ENCODE results near the gene AFAP1L1. TPM values are rescaled to one million over a fixed set of nuclear protein-coding genes. Genes with fewer than 3 reads are reported as not detected.

Gene AFAP1L1
- total RNA-seq, 1 donor from 2014 or later, result 2.3 TPM

DNA sequence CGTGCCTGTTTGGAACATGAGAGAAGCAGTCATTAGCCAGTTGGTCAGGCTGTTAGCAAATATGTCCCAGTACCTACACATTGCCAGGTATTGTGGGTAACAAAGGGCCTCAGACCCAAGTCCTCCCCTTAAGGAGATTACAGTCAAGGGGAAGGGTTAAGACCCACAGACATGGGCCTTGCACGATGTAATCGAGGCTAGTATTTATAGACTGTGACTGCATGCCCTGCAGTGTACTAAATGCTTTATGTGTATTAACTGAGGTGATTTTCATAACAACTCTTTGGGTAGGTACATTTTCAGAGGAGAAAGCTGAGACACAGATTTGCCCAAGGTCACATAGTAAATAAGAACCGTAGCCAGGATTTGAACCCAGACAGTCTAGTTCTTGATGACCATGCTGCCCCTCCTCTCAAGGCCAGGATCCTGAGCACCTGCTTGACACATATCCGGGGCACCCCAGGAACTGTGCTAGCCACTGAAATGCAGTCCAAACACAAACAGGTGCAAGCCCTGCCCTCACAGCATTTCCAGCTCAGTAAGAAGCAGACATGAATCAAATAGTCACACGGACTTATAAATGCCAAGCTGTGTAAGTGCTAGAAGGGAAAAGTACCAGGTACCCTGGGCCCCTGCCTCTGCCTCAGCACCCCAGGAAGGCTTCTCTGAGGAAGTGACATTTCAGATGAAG is 41.6 kb downstream of the AFAP1L1 start:
- TF ChIP-seq, protein P1, sequence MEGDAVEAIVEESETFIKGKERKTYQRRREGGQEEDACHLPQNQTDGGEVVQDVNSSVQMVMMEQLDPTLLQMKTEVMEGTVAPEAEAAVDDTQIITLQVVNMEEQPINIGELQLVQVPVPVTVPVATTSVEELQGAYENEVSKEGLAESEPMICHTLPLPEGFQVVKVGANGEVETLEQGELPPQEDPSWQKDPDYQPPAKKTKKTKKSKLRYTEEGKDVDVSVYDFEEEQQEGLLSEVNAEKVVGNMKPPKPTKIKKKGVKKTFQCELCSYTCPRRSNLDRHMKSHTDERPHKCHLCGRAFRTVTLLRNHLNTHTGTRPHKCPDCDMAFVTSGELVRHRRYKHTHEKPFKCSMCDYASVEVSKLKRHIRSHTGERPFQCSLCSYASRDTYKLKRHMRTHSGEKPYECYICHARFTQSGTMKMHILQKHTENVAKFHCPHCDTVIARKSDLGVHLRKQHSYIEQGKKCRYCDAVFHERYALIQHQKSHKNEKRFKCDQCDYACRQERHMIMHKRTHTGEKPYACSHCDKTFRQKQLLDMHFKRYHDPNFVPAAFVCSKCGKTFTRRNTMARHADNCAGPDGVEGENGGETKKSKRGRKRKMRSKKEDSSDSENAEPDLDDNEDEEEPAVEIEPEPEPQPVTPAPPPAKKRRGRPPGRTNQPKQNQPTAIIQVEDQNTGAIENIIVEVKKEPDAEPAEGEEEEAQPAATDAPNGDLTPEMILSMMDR (IDR thresholded peaks at IDR 0.05), result no peak
- H3K36me3 Mint-ChIP-seq (ENCODE audit: unreplicated experiment), result no peaks in the 10 kb centered on the region
- no peaks in the 10 kb centered on the region for H3K27me3 Mint-ChIP-seq (ENCODE audit: unreplicated experiment)
- H3K27ac Mint-ChIP-seq (ENCODE audit: unreplicated experiment), result no peak overlapping the region
- H3K4me1 Mint-ChIP-seq (ENCODE audit: unreplicated experiment), result peaks cover 3% of the 10 kb centered on the region
- DNase-seq (ENCODE audit: extremely low spot score, unreplicated experiment), result no peak
- H3K4me3 Mint-ChIP-seq (ENCODE audit: unreplicated experiment), result no peak overlapping the region
- no peaks in the 10 kb centered on the region for H3K9me3 Mint-ChIP-seq (ENCODE audit: unreplicated experiment)

DNA sequence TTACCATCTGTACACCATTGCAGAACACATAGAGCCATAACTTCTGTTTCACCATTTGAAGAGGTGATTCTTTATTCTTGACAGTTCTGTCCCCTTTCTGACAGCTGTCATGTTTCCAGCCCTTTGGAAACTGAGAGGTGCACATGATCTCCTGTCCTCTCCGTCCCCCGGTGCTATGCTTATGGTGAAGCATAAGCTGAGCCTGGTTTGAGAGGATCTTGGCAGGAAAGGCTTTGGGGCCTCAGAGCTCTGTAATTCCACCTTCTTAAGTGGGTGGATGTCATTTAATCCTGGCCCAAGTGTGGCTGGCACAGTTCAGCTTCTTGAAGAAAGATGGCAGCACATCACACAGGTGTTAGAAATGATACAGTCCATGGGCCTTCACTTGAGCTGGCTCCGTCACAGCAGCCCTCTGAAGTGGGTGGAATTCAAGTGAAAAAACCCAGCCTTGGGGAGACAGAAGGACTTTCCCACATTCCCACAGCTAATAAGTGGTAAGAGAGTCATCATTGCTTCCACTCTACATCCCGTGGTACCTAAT is 43.0 kb downstream of the AFAP1L1 start:
- H3K9me3 Mint-ChIP-seq (ENCODE audit: unreplicated experiment), result no peaks in the 10 kb centered on the region
- no peaks in the 10 kb centered on the region for H3K36me3 Mint-ChIP-seq (ENCODE audit: unreplicated experiment)
- H3K27ac Mint-ChIP-seq (ENCODE audit: unreplicated experiment), result no peak overlapping the region
- H3K27me3 Mint-ChIP-seq (ENCODE audit: unreplicated experiment), result no peaks in the 10 kb centered on the region
- no peak for DNase-seq (ENCODE audit: extremely low spot score, unreplicated experiment)
- no peak overlapping the region for H3K4me3 Mint-ChIP-seq (ENCODE audit: unreplicated experiment)
- H3K4me1 Mint-ChIP-seq (ENCODE audit: unreplicated experiment), result peaks cover 3% of the 10 kb centered on the region
- TF ChIP-seq, protein P1 (IDR thresholded peaks at IDR 0.05), result peak; percentile 17

DNA sequence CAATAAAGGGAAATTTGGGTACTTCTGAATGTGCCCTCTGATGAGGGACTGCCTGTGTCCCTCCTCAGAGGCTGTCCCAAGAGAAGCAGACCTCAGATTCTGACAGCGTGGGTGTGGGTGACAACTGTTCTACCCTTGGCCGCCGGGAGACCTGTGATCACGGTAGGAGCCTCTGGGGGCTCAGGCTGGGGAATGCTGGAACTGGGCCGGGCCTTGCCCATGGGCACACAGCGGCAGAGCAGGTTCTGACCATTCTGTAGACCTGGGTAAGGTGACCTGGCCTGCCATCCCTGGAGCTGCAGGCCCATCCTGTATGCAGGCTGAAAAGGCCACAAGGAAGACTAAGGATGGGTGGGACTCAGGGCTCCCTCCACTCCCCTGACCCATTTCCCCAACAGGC is 44.1 kb downstream of the AFAP1L1 start:
- Mint-ChIP-seq H3K4me1 (ENCODE audit: unreplicated experiment) (peaks cover 11% of the 10 kb centered on the region), H3K27ac (ENCODE audit: unreplicated experiment) (no peak overlapping the region), H3K36me3 (ENCODE audit: unreplicated experiment) (no peaks in the 10 kb centered on the region), H3K27me3 (ENCODE audit: unreplicated experiment) (no peaks in the 10 kb centered on the region), H3K9me3 (ENCODE audit: unreplicated experiment) (no peaks in the 10 kb centered on the region), H3K4me3 (ENCODE audit: unreplicated experiment) (no peak overlapping the region)
- DNase-seq (ENCODE audit: extremely low spot score, unreplicated experiment), result no peak
- TF ChIP-seq, protein P1 (IDR thresholded peaks at IDR 0.05), result no peak

DNA sequence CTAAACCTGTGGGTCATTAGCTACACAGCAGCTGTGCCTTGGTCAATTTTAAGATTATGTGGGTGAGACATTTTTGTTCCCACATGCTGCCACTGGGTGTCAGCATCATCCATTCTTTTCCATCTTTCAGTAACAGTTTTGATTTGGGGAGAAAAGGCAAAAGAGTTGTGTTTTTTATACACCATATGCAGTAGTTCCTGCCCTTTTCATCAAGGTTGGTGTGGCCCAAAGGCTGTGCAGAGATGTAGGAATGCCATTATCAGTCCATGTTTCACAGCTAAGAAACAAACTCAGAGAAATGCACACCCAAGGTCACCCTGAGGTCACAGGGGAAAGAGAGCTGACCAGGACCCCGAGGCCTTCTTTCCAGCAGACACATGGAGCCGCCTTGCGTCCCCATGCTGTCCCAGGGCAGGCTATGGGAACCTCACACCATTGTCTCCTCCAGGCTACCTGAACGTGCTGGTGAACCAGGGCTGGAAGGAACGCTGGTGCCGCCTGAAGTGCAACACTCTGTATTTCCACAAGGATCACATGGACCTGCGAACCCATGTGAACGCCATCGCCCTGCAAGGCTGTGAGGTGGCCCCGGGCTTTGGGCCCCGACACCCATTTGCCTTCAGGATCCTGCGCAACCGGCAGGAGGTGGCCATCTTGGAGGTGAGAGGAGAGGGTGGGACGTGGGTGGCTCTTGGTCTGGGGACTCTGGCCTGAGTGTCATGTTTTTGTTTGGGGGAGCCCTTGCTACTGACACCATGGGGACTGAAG is 45.8 kb downstream of the AFAP1L1 start:
- Mint-ChIP-seq H3K36me3 (ENCODE audit: unreplicated experiment) (no peaks in the 10 kb centered on the region), H3K4me1 (ENCODE audit: unreplicated experiment) (peaks cover 16% of the 10 kb centered on the region), H3K9me3 (ENCODE audit: unreplicated experiment) (no peaks in the 10 kb centered on the region), H3K4me3 (ENCODE audit: unreplicated experiment) (no peak overlapping the region), H3K27me3 (ENCODE audit: unreplicated experiment) (no peaks in the 10 kb centered on the region), H3K27ac (ENCODE audit: unreplicated experiment) (no peak overlapping the region)
- DNase-seq (ENCODE audit: extremely low spot score, unreplicated experiment), result no peak
- TF ChIP-seq, protein P1 (IDR thresholded peaks at IDR 0.05), result peak; percentile 78

DNA sequence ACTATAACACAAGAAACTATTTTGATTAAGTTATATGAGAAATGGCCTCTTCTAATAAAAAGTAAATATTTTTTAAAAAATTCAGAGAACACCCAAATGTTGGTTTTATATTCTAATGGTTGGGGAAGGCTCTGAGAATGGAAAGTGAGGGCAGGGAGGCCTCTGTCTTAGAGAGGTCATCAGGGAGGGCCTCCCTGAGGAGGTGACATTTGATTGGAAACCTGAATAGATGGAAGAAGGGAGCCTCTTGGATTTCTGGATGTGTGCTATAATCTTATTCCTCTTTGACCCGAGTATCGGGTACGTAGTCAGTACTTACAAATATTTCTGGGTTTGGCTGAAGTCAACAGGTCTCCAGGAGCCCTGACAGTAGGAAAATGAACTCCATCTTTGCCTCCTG is 47.5 kb downstream of the AFAP1L1 start:
- DNase-seq (ENCODE audit: extremely low spot score, unreplicated experiment), result no peak
- Mint-ChIP-seq H3K4me3 (ENCODE audit: unreplicated experiment) (no peak overlapping the region), H3K36me3 (ENCODE audit: unreplicated experiment) (no peaks in the 10 kb centered on the region), H3K27ac (ENCODE audit: unreplicated experiment) (no peak overlapping the region), H3K9me3 (ENCODE audit: unreplicated experiment) (no peaks in the 10 kb centered on the region), H3K27me3 (ENCODE audit: unreplicated experiment) (no peaks in the 10 kb centered on the region), H3K4me1 (ENCODE audit: unreplicated experiment) (peaks cover 32% of the 10 kb centered on the region)
- TF ChIP-seq, protein P1 (IDR thresholded peaks at IDR 0.05), result no peak
